ENCODE results near the gene CA5A. TPM values are rescaled to one million over a fixed set of nuclear protein-coding genes. Genes with fewer than 3 reads are reported as not detected.
A peak's percentile ranks its signal among the peaks of the same experiment; 100 is the strongest.

Gene CA5A
- total RNA-seq, 3 donors from 2014 or later, result not detected

DNA sequence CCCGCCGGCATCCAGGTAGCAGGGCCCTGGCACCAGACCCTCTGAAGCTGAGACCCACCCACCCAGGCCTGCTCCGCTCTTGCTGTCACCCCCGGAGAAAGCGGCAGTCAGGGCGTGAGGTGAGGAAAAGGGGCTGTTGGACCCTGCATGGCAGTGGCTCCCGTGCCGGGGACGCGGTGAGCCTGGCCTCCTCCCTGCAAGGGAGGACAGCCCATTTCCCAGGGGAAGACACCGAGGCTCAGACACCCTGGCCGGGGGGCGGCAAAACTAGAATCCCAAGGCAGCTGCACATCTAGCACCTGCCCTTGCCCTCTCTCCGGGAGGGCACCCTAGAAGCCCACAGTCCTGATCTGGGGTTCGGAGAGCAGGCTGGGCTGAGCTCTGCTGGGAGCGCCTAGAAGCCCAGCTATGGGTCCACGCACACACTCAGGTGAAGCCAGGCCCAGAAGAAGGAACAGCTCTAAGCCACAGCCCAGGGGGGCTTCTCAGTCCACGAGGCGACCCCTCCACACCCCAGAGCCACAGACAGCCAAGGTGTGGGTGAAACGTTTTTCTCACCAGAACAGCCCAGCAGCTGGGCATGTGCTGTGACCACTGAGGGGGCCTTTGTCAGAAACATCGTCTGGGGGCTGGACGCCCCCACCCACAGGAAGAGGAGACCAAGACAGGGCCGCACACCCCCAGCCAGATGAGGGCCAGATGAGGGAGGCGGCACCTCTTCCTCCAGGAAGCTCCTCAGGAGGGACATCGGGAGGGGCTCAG, 89.4 kb downstream of the CA5A start:
- intact Hi-C loops (cut with DNase I; ENCODE audit: low total_unique reads), result no loop called here
- TF ChIP-seq POLR2A (IDR thresholded peaks at IDR 0.05) (no peak), POLR2AphosphoS5 (IDR thresholded peaks at IDR 0.05) (no peak)
- TF ChIP-seq, protein P1, sequence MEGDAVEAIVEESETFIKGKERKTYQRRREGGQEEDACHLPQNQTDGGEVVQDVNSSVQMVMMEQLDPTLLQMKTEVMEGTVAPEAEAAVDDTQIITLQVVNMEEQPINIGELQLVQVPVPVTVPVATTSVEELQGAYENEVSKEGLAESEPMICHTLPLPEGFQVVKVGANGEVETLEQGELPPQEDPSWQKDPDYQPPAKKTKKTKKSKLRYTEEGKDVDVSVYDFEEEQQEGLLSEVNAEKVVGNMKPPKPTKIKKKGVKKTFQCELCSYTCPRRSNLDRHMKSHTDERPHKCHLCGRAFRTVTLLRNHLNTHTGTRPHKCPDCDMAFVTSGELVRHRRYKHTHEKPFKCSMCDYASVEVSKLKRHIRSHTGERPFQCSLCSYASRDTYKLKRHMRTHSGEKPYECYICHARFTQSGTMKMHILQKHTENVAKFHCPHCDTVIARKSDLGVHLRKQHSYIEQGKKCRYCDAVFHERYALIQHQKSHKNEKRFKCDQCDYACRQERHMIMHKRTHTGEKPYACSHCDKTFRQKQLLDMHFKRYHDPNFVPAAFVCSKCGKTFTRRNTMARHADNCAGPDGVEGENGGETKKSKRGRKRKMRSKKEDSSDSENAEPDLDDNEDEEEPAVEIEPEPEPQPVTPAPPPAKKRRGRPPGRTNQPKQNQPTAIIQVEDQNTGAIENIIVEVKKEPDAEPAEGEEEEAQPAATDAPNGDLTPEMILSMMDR (IDR thresholded peaks at IDR 0.05), result no peak
- peaks cover 0 to 14% of the 10 kb centered on the region in 2 donors for H3K4me1 ChIP-seq

DNA sequence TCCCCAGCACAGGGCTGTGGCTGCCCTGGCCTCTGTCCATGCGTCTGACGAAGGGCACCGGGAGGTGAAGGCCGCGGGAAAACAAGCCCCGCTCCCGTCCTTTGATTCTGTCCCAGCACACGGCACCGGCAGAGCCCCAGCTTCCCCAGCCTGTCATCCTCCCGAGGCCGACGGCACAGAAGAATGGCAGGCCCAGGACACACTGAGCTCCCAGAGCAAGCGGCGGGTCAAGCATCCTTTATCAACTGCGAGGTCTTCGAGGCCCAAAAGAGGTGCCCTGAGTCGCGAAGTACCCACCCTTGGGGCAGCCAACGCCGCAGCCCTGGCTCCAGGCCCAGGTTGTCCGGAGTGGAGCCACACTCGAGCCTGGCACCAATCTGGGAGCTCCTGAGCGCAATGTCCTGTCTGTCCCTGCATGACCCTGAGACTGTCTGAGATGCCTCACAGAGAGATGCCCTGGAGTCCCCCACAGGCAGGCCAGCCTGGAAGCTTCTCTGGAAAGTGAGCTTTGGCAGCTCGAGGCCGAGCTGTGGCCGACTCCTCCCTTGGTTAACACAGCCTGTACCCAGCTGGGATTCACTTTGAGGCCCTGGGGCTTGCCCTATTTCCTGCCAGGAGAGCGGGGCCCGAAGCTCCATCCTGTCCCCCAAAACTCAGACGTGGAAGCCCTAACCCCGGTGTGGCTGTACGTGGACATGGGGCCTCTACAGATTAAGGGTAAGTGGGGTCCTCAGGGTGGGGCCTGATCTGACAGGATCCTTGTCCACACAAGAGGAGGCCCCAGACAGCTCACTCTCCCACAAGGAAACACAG, 90.3 kb downstream of the CA5A start:
- Histone ChIP-seq H3K36me3 (no peaks in the 10 kb centered on the region), H3K9me3 (no peaks in the 10 kb centered on the region), H3K27me3 (no peaks in the 10 kb centered on the region), H3K4me3 (no peak overlapping the region), H3K4me1 (peaks cover 0 to 14% of the 10 kb centered on the region in 2 donors), H3K27ac (peak overlapping the region in 1 of 2 donors; percentile 0)
- no peak for DNase-seq (ENCODE audit: low spot score in 2 of 2)
- TF ChIP-seq POLR2AphosphoS5 (IDR thresholded peaks at IDR 0.05), result no peak
- no peak for TF ChIP-seq POLR2A (IDR thresholded peaks at IDR 0.05)
- intact Hi-C loops (cut with DNase I; ENCODE audit: low total_unique reads), result no loop called here

More for the DNA sequence above, 89.4 kb downstream of the CA5A start:
- no peak overlapping the region for H3K4me3 ChIP-seq
- no peak for DNase-seq (ENCODE audit: low spot score in 2 of 2)
- H3K36me3 ChIP-seq, result no peaks in the 10 kb centered on the region
- no peaks in the 10 kb centered on the region for H3K9me3 ChIP-seq
- H3K27ac ChIP-seq, result peak overlapping the region; percentile 0 to 67
- no peaks in the 10 kb centered on the region for H3K27me3 ChIP-seq

DNA sequence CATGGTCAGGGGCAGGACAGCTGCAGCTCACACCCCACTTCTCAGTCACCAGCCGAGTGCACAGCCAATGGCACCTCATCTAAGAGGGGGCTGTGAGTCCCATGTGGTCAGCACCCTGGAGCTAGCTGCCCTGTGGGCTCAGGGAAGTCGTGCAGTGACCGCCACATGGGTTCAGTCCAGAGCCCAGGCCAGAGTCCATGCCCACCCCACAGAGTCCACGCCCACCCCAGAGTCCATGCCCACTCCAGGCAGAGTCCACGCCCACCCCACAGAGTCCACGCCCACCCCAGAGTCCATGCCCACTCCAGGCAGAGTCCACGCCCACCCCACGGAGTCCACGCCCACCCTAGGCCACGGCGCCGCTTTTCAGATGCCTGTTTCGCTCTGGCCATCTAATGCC, 91.1 kb downstream of the CA5A start:
- no peaks in the 10 kb centered on the region for H3K36me3 ChIP-seq
- intact Hi-C loops (cut with DNase I; ENCODE audit: low total_unique reads), result no loop called here
- TF ChIP-seq POLR2A (IDR thresholded peaks at IDR 0.05) (no peak), POLR2AphosphoS5 (IDR thresholded peaks at IDR 0.05) (no peak)
- TF ChIP-seq, protein P1 (IDR thresholded peaks at IDR 0.05), result no peak
- H3K9me3 ChIP-seq, result no peaks in the 10 kb centered on the region
- H3K27ac ChIP-seq, result no peak overlapping the region
- H3K27me3 ChIP-seq, result no peaks in the 10 kb centered on the region
- H3K4me1 ChIP-seq, result peaks cover 0 to 14% of the 10 kb centered on the region in 2 donors
- no peak for DNase-seq (ENCODE audit: low spot score in 2 of 2)
- no peak overlapping the region for H3K4me3 ChIP-seq

DNA sequence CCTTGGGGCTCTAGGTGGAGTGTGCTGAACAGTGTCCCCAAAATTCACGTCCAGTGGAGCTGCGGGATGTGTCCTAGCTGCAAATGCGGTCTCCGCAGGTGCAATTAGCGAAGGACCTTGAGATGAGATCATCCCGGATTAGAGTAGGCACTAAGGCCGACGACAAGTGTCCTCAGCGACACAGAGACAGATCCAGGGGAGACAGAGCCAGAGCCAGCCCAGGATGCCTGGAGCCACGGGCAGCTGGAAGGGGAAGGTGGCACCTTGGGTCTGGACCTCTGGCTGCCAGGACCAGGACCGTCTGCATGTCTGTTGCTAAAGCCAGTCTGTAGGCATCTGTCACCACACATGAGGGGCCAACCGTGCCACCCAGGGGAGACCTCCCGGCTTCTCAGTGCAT, 91.5 kb downstream of the CA5A start:
- Histone ChIP-seq H3K9me3 (no peaks in the 10 kb centered on the region), H3K4me3 (no peak overlapping the region), H3K27me3 (no peaks in the 10 kb centered on the region), H3K4me1 (peaks cover 0 to 14% of the 10 kb centered on the region in 2 donors), H3K36me3 (no peaks in the 10 kb centered on the region), H3K27ac (no peak overlapping the region)
- intact Hi-C loops (cut with DNase I; ENCODE audit: low total_unique reads), result no loop called here
- TF ChIP-seq, protein P1 (IDR thresholded peaks at IDR 0.05), result no peak
- TF ChIP-seq POLR2A (IDR thresholded peaks at IDR 0.05) (no peak), POLR2AphosphoS5 (IDR thresholded peaks at IDR 0.05) (no peak)
- no peak for DNase-seq (ENCODE audit: low spot score in 2 of 2)

DNA sequence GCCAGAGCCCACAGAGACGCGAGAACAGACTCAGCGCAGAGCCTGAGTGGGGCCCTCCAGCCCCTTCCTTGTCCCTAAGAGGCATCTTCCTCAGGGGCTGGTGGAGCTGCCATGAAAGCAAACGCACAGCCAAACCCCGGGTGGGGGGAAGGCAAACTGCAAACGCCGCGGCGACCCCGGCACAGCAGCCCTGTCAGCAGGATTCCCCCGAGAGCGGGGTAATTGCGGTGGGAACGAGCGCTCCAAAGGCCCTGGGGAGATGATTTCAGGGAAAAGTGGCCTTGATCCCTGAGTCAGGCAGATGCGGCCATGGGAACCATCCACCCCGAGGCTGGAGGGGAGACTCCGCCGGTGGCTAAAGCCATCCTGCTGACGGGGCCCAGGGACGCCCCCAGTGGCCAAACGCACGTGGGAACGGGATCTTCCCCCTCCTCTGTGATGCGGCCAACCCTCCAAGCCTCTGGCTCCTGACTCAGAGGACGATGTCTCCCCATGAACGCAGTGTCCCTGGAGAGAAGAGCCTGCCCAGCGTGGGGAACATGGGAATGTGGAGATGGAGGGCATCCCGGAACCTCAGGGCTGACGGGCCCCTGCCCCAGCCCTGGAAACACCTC, 92.1 kb downstream of the CA5A start:
- peak overlapping the region in 1 of 2 donors; percentile 38 for H3K27ac ChIP-seq
- no peak for DNase-seq (ENCODE audit: low spot score in 2 of 2)
- intact Hi-C loops (cut with DNase I; ENCODE audit: low total_unique reads), result no loop called here
- TF ChIP-seq, protein P1 (IDR thresholded peaks at IDR 0.05), result no peak
- TF ChIP-seq POLR2AphosphoS5 (IDR thresholded peaks at IDR 0.05), result no peak
- no peak for TF ChIP-seq POLR2A (IDR thresholded peaks at IDR 0.05)
- no peaks in the 10 kb centered on the region for H3K9me3 ChIP-seq
- no peak overlapping the region for H3K4me3 ChIP-seq
- H3K4me1 ChIP-seq, result peaks cover 0 to 14% of the 10 kb centered on the region in 2 donors
- no peaks in the 10 kb centered on the region for H3K27me3 ChIP-seq
- no peaks in the 10 kb centered on the region for H3K36me3 ChIP-seq
